AML-193 (cell line): ENCODE measurements around the gene DENND4A.
"Not testable (repeated sequence)": the region's sequence is repeated elsewhere in the genome, so short reads cannot be mapped to it uniquely, and the experiment has no call there.

Experiments used
- DNase-seq, 2 experiments: peaks; one replicate each; lab custom pipeline; 2025; lab: John Stamatoyannopoulos, UW

DENND4A gene

DNA sequence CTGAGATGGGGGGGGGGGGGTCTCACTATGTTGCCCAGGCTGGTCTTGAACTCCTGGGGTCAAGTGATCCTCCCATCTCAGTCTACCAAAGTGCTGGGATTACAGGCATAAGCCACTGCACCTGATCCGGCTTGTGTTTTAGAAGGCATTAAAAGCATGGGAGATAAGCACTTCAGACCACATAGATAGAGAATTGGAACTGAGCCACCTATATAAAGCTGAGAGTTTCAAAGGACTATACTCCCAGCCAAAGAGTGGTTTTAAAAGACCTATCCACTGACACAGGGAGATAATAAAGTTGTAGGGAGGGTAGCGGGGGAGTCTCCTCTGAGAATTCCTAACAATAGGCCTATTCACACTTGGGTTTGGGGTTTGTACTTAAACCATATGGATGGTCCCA, 34.8 kb downstream of the DENND4A start:
- DNase-seq = no peak

- DNase-seq = no peak
Measured at GRCh38 chr15:65752151-65752700, 39.9 kb downstream of the DENND4A start.

DNA sequence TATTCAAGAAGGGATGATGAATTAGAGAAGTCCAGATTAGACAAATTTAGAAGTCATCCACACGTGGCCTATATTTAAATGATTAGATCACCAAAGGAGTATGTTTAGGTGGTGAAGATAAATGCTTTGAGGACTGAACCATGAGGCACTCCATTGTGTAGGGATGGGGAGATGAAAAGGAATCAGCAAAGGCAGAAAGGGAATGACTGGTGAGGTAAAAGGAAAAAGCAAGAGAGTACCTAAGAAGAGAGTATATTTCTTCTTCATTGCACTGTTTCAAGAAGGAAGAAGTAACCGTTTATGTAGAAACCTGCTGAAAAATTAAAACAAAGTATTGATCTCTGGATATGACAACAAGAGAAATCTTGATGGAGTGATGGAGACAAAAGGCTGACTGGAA, 40.7 kb downstream of the DENND4A start:
- DNase-seq = no peak

- DNase-seq = no peak
Measured at GRCh38 chr15:65747265-65747664, 44.8 kb downstream of the DENND4A start.

DNA sequence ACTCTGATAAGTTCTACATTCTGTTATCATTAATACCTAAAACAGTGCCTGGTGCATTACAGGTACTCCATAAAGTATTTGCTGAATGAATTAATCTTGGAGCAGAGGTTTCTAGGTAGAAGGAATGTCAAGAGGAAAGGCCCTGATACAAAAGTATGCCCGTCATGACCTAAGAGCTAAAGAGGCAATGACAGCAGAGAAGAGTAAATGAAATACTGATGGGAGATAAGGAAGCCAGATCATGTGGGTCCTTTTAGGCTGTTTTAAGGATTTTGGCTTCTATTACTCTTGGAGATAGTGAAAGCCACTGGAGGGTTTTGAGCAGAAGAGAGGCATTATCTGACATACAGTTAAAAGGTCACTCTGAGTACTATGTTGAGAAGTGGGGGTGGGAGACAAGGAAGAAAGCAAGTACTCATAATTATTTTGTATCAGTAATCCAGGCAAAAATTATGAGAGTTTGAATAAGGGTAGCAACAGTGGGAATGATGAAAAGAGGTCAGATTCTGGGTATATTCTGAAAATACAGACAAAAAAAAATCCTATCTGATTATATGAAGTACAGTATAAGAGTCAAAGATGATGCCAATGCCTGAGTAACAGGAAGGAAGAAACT, 48.3 kb downstream of the DENND4A start:
- DNase-seq = no peak

DNA sequence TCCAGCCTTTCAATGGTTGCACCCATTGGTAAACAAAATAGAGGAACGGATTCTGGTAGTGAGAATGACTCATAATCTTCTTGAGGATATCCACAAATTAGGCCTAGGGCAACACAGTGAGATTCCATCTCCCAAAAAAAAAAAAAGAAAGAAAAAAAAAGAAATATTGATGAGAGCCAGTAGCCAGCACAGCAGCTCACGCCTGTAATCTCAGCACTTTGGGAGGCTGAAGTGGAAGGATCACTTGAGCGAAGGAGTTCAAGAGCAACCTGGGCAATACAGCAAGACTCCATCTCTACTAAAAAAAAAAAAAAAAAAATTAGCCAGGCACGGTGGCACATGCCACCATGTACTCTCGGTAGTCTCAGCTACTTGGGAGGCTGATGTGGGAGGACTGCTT, 51.9 kb downstream of the DENND4A start:
- DNase-seq = no peak

- DNase-seq = no peak
Measured at GRCh38 chr15:65738649-65739048, 53.4 kb downstream of the DENND4A start.

DNA sequence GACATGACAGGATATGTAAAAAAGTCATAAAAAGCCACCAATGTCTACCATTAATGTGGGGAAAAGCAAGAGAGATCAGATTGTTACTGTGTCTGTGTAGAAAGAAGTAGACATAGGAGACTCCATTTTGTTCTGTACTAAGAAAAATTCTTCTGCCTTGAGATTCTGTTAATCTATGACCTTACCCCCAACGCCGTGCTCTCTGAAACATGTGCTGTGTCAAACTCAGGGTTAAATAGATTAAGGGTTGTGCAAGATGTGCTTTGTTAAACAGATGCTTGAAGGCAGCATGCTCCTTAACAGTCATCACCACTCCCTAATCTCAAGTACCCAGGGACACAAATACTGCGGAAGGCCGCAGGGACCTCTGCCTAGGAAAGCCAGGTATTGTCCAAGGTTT, 58.5 kb downstream of the DENND4A start:
- DNase-seq = not testable (repeated sequence)

DNA sequence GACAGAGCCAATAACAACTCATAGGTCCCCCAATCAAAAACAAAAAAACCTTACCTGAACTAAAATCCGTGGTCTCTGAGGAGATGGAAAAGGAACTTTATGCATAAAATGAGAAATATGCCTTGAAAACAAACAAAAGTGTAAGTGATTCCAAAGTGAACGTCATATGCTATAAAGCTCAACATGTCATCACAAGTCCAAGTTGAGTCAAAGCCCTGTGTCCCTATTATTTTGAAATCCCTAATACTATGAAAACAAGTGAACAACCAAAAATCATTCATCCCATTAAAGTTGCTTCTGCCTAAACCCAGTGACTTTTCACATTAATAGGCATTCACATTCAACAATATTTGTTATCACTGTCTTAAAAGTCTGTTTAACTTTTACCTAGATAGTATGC, 59.4 kb downstream of the DENND4A start:
- DNase-seq = no peak

DNA sequence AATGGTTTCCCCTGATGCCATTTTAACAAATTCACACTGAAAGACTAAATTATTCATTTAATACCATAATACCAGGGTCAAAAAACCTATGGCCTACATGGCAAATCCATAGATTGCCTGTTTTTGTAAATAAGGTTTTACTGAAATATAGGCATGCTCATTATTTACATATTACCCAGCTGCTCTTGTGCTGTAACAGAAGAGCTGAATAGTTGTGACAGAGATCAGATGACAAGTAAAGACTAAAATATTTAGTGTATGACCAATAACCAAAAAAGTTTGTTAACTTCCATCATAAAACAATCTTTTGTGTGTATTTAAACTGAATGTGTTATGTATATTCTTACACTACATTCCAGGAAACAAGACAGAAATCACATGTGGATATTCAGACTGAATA, 60.2 kb downstream of the DENND4A start:
- no peak for DNase-seq

DNA sequence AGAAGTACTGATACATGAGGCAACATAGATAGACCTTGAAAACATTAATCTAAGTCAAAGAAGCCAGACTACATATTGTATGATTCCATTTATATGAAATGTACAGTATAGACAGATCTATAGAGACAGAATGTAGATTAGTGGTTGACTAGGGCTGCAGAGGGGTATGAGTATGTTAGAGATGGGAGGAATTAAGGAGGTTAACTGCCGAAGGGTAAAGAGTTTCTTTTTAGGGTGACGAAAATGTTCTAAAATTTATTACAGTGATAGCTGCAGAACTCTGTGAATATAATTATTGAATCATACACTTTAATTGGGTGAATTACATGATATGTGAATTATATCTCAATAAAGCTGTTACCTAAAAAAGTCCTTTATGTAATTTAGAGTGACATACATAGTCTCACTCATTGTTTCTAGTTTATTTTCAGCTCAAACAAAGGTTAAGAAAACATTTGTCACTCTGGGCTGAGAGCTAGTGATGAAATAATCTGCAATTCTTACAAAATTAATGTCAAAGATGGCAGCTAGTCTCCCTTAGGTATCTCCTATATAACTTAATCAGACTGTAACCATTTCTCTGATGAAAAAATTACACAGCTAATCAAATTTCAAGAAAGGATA, 61.4 kb downstream of the DENND4A start:
- peak; percentile 7 to 8 for DNase-seq

- DNase-seq = no peak
Measured at GRCh38 chr15:65724464-65725215, 67.5 kb downstream of the DENND4A start.

- DNase-seq = no peak
Measured at GRCh38 chr15:65723876-65724275, 68.2 kb downstream of the DENND4A start.

- DNase-seq = no peak
Measured at GRCh38 chr15:65722191-65722590, 69.9 kb downstream of the DENND4A start.

DNA sequence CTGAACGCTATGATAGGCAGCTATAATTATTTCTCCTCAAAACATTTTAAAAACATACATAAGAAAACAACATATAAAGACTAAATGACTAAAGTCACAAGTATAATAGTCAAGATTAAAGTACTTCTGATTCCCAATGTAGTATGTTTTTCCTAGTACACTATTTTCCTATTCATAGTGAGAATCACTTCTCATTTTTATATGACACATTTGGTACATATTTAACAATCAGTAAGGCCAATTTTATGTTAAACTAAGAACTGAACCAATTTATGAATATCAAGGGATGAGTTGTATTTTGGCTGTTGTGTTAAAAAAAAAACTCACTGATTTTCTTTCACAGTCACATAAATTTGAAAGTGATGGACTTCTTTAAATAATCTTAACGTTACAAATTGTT, 79.7 kb downstream of the DENND4A start:
- DNase-seq = no peak

DNA sequence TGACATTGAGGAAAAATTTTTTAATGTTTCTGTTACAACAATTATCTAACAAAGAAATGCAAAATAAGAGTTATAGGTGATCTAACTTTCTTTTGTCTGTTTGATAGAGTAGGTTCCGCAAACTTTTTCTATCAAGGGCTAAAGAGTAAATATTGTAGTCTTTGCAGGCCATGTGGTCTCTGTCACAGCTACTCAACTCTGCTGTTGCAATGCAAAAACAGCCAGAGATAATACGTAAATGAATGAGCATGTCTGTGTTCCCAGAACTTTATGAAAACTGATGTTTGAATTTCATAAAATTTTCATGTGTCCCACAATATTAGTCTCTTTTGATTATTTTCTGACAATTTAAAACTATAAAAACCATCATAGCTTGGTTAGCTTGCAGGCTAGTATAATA, 97.0 kb downstream of the DENND4A start:
- no peak for DNase-seq

DNA sequence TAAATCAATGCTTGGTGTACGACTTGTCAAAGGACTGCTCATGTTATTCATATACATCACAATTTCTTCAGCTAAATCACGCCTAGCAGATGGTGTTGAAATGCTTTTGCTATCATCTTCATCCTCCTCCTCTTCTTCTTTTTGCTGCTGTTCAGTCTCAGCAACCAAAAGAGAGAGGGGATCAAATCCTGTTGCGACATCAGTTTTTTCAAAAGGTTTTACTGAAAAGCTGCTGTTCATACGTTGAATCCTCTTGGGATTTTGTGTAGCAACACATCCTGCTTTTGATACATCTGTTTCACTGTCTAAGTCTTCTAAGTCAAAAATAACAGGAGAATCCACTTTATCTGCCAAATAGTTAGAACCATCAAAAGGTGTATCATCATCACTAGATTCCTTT, 101.3 kb downstream of the DENND4A start:
- no peak for DNase-seq

GRCh38 chr15:65690173-65690572, 101.9 kb downstream of the DENND4A start:
- DNase-seq = no peak

DNA sequence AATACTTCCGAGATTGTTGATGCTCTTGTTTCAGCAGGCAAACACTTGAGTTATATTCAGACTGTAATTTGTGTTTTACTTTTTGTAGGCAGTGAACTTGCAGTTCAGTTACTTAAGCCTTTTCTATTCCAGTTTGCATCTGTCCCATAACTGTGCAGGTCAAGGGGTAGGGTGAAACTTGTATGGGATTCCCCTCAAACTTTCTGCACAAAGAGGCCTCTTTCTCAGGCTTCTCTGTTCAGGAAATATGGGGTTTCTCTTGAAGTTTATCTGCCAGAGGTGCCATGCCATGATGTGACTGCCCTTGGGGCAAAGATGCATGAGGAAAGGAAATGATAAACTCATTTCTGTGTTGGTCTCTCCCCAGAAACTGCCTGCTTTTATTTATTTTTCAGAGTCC, 103.6 kb downstream of the DENND4A start:
- no peak for DNase-seq

DNA sequence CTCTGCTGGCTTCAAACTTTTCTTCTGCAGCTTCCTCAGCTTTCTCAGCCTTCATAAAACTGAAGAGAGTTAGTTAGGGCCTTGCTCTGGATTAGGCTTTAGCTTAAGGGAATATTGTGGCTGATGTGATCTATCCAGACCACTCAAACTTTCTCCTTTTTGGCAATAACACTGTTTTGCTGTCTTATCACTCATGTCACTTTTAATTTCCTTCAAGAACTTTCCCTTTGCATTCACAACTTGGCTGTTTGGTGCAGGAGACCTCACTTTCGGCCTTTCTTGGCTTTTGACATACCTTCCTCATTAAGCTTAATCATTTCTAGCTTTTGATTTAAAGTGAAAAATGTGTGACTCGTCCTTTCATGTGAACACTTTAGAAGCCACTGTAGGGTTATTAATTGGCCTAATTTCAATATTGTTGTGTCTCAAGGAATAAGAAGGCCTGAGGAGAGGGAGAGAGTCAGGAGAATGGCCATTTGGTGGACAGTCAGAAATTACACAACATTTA, 109.6 kb downstream of the DENND4A start:
- DNase-seq = no peak

DNA sequence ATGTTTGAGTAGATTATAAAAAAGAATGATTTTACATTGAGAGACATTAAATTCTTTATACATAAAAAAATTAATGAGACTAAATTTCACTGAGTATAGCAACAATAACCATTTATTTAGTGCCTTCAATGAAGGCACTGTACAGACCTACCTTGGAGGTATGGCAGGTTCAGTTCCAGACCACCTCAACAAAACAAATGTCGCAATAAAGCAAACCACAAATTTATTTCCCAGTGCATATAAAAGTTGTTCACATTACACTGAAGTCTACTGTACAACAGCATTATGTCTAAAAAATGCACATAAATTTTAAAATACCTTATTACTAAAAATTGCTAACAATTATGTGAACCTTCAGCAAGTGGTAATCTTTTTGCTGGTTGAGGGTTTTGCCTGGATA, 111.5 kb downstream of the DENND4A start:
- DNase-seq = no peak

- DNase-seq = no peak
Measured at GRCh38 chr15:65676123-65676522, 116.0 kb downstream of the DENND4A start.

- no peak for DNase-seq
Measured at GRCh38 chr15:65675551-65675950, 116.5 kb downstream of the DENND4A start.
